Common myeloid progenitor, CD34-positive (primary cell): ENCODE measurements around the gene NOS1AP.

Experiments used
- CTCF ChIA-PET: fragments of 350-600 bp; sonication (Branson Sonifier 250); formaldehyde crosslinking; loops from one replicate; lab custom pipeline; 2021; ENCODE audit warnings: antibody characterized with exemption; lab: Charles Lee
- POLR2A ChIA-PET: fragments of 350-600 bp; sonication (Branson Sonifier 250); formaldehyde crosslinking; loops from one replicate; lab custom pipeline; 2021; ENCODE audit warnings: antibody characterized with exemption; lab: Charles Lee
- DNase-seq, 3 donors: peaks; one replicate each; pipeline versions ENCODE4 v3.0.0 to v3.0.0-alpha.2; 2013
- H3K27ac ChIP-seq, 2 experiments: 1 replicate in 1 of 2; 2 replicates in 1 of 2; pipeline ENCODE4 v1.7.0; 2013; ENCODE audit warnings: inconsistent platforms in 2 of 2, low read length in 2 of 2, mild to moderate bottlenecking in 2 of 2, low read depth in 1 of 2, moderate library complexity in 1 of 2; ENCODE audit not compliant: severe bottlenecking in 2 of 2, insufficient read depth in 1 of 2, poor library complexity in 1 of 2
- H3K27me3 ChIP-seq, 5 experiments: replicated peaks in 2 of 5; 1 replicate in 3 of 5; 2 replicates in 2 of 5; pipeline versions ENCODE4 v1.6.1 to v1.7.0; 2013; ENCODE audit warnings: low read length in 4 of 5, mild to moderate bottlenecking in 2 of 5, moderate library complexity in 2 of 5, inconsistent platforms in 1 of 5; ENCODE audit not compliant: insufficient read depth in 5 of 5, control insufficient read depth in 4 of 5
- H3K36me3 ChIP-seq, 4 experiments: 1 replicate in 2 of 4; 2 replicates in 2 of 4; pipeline versions ENCODE4 v1.6.1 to v1.7.0; 2013; ENCODE audit warnings: low read length in 3 of 4, control low read depth in 1 of 4, mild to moderate bottlenecking in 1 of 4; ENCODE audit not compliant: control insufficient read depth in 4 of 4, insufficient read depth in 4 of 4
- H3K4me1 ChIP-seq, 4 experiments: 1 replicate in 3 of 4; 2 replicates in 1 of 4; pipeline versions ENCODE4 v1.6.1 to v1.7.1; 2013; ENCODE audit warnings: low read length in 3 of 4, mild to moderate bottlenecking in 3 of 4, control low read depth in 1 of 4, inconsistent platforms in 1 of 4, moderate library complexity in 1 of 4; ENCODE audit not compliant: control insufficient read depth in 4 of 4, insufficient read depth in 4 of 4; ENCODE audit errors: control extremely low read depth in 1 of 4
- H3K4me3 ChIP-seq, 7 experiments: 1 replicate in 4 of 7; 2 replicates in 3 of 7; pipeline versions ENCODE4 v1.5.1 to v1.7.0; 2013; ENCODE audit warnings: mild to moderate bottlenecking in 7 of 7, low read length in 6 of 7, moderate library complexity in 6 of 7, inconsistent platforms in 2 of 7, low read depth in 2 of 7, control low read depth in 1 of 7; ENCODE audit not compliant: insufficient read depth in 4 of 7, control insufficient read depth in 1 of 7; ENCODE audit errors: extremely low read depth in 1 of 7
- H3K9me3 ChIP-seq, 5 experiments: 1 replicate in 4 of 5; 2 replicates in 1 of 5; pipeline versions ENCODE4 v1.6.1 to v1.7.1; 2013; ENCODE audit warnings: low read length in 4 of 5, mild to moderate bottlenecking in 2 of 5, inconsistent platforms in 1 of 5, low read depth in 1 of 5, moderate library complexity in 1 of 5; ENCODE audit not compliant: control insufficient read depth in 4 of 5, insufficient read depth in 2 of 5; ENCODE audit errors: control extremely low read depth in 1 of 5
- WGBS: methylation state at CpG from one replicate; pipeline ENCODE4 v1.1.5; 2013; ENCODE audit not compliant: insufficient coverage; 5-methylcytosine and 5-hydroxymethylcytosine counted together

NOS1AP gene

GRCh38 chr1:162228586-162228985 lies 159.1 kb downstream of the NOS1AP start:
- DNase-seq, result no peak
- H3K4me1 ChIP-seq, result peaks cover 0 to 6% (median 0%) of the 10 kb centered on the region in 4 experiments
- no peak overlapping the region for H3K4me3 ChIP-seq
- 60% methylated on average over 2 of the region's 5 CpGs for WGBS
- H3K27me3 ChIP-seq, result no peaks in the 10 kb centered on the region
- ChIA-PET POLR2A (no interaction called here), CTCF (interaction anchor here (1.1 kb wide), 1 partner anchor 22 kb away, joined by 3 read pairs; no protein-coding TSS in a partner anchor)
- H3K9me3 ChIP-seq, result no peaks in the 10 kb centered on the region
- no peak overlapping the region for H3K27ac ChIP-seq
- no peaks in the 10 kb centered on the region for H3K36me3 ChIP-seq

GRCh38 chr1:162229549-162229948 lies 160.1 kb downstream of the NOS1AP start:
- CTCF ChIA-PET, result interaction anchor here (1.8 kb wide), 1 partner anchor 173 kb away, joined by 5 read pairs; no protein-coding TSS in a partner anchor
- POLR2A ChIA-PET, result no interaction called here
- Histone ChIP-seq H3K27me3 (no peaks in the 10 kb centered on the region), H3K4me3 (no peak overlapping the region), H3K9me3 (no peaks in the 10 kb centered on the region), H3K27ac (no peak overlapping the region), H3K4me1 (peaks cover 0 to 6% (median 0%) of the 10 kb centered on the region in 4 experiments), H3K36me3 (no peaks in the 10 kb centered on the region)
- DNase-seq, result no peak
- no CpG with 5 or more reads among the region's 2 CpGs for WGBS

GRCh38 chr1:162230096-162230495 lies 160.6 kb downstream of the NOS1AP start:
- 90% methylated on average over 3 of the region's 3 CpGs for WGBS
- POLR2A ChIA-PET, result no interaction called here
- Histone ChIP-seq H3K4me1 (peaks cover 0 to 6% (median 0%) of the 10 kb centered on the region in 4 experiments), H3K27me3 (no peaks in the 10 kb centered on the region), H3K27ac (no peak overlapping the region), H3K36me3 (no peaks in the 10 kb centered on the region), H3K4me3 (no peak overlapping the region), H3K9me3 (no peaks in the 10 kb centered on the region)
- CTCF ChIA-PET, result interaction anchor here (0.7 to 1.8 kb wide), 2 partner anchors 9 to 174 kb away, joined by 3 to 5 read pairs; no protein-coding TSS in a partner anchor
- DNase-seq, result no peak

DNA sequence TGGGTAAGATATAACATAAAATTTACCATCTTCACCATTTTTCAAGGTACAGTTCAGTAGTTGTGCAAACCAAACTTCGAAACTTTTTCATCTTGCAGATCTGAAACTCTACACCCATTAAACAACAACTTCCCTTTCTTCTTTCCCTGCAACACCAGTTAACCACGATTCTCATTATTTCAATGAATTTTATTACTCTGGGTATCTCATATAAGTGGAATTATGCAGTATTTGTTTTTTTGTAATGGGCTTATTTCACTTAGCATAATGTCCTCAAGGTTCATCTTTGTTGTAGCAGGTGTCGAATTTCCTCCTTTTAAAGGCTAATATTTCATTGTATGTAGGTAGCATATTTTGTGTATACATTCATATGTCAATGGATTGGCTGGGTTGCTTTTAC lies 161.0 kb downstream of the NOS1AP start:
- POLR2A ChIA-PET, result no interaction called here
- no peak overlapping the region for H3K27ac ChIP-seq
- no peaks in the 10 kb centered on the region for H3K27me3 ChIP-seq
- no peak for DNase-seq
- no peaks in the 10 kb centered on the region for H3K36me3 ChIP-seq
- H3K9me3 ChIP-seq, result no peaks in the 10 kb centered on the region
- peaks cover 0 to 6% (median 0%) of the 10 kb centered on the region in 4 experiments for H3K4me1 ChIP-seq
- no CpG with 5 or more reads among the region's 3 CpGs for WGBS
- H3K4me3 ChIP-seq, result no peak overlapping the region
- CTCF ChIA-PET, result interaction anchor here (0.7 to 1.8 kb wide), 2 partner anchors 10 to 174 kb away, joined by 3 to 5 read pairs; no protein-coding TSS in a partner anchor

- CTCF ChIA-PET, result no interaction called here
- WGBS, result 100% methylated on average over 1 of the region's 3 CpGs
- H3K4me1 ChIP-seq, result peaks cover 0 to 6% (median 0%) of the 10 kb centered on the region in 4 experiments
Measured at GRCh38 chr1:162232034-162232711, 162.7 kb downstream of the NOS1AP start.

GRCh38 chr1:162233066-162233465 lies 163.6 kb downstream of the NOS1AP start:
- Histone ChIP-seq H3K36me3 (no peaks in the 10 kb centered on the region), H3K27ac (no peak overlapping the region), H3K4me3 (no peak overlapping the region), H3K4me1 (peaks cover 0 to 6% (median 0%) of the 10 kb centered on the region in 4 experiments), H3K27me3 (no peaks in the 10 kb centered on the region), H3K9me3 (no peaks in the 10 kb centered on the region)
- WGBS, result no CpG with 5 or more reads among the region's 1 CpG
- CTCF ChIA-PET, result no interaction called here
- DNase-seq, result no peak
- POLR2A ChIA-PET, result no interaction called here

More at GRCh38 chr1:162232034-162232711, 162.7 kb downstream of the NOS1AP start:
- Histone ChIP-seq H3K9me3 (no peaks in the 10 kb centered on the region), H3K36me3 (no peaks in the 10 kb centered on the region), H3K27ac (no peak overlapping the region), H3K4me3 (no peak overlapping the region), H3K27me3 (no peaks in the 10 kb centered on the region)
- POLR2A ChIA-PET, result no interaction called here
- no peak for DNase-seq

DNA sequence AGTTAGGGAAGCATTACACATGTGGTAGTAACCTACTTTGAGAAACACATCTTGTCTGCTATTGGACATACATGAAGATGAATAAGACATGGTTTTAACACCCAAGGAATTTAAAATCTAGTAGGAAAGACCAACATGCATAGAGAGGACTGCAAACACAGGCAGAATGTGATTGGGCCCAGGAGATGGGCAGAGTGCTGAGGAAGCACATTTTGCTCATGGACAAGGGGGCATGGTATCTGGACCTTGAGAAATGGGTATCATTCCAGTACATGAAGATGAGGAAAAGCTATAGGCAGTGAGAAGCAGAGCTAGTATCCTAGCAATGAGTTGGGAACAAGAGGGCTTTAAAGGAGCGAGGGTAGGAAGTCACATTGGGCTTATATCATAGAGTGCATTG lies 164.4 kb downstream of the NOS1AP start:
- Histone ChIP-seq H3K27me3 (no peaks in the 10 kb centered on the region), H3K4me1 (peaks cover 0 to 6% (median 0%) of the 10 kb centered on the region in 4 experiments), H3K9me3 (no peaks in the 10 kb centered on the region), H3K36me3 (no peaks in the 10 kb centered on the region), H3K27ac (no peak overlapping the region), H3K4me3 (no peak overlapping the region)
- no peak for DNase-seq
- POLR2A ChIA-PET, result no interaction called here
- CTCF ChIA-PET, result no interaction called here
- WGBS, result 100% methylated on average over 1 of the region's 1 CpG
